ENCODE results near the gene KIAA1549.
"Not testable (repeated sequence)": the region's sequence is repeated elsewhere in the genome, so short reads cannot be mapped to it uniquely, and the experiment has no call there.

Gene KIAA1549

GRCh38 chr7:138829335-138829734 lies 151.9 kb downstream of the KIAA1549 start:
- Mint-ChIP-seq H3K9me3 (no peaks in the 10 kb centered on the region), H3K4me1 (ENCODE audit: low read depth in 2 of 2) (peaks cover 4 to 6% of the 10 kb centered on the region in 2 donors), H3K27me3 (peaks cover 27 to 48% of the 10 kb centered on the region in 2 donors), H3K4me3 (no peak overlapping the region), H3K27ac (no peak overlapping the region), H3K36me3 (ENCODE audit: insufficient read depth) (no peaks in the 10 kb centered on the region)
- ATAC-seq (replicated peaks) (no peak), DNase-seq (no peak)

GRCh38 chr7:138828302-138828701 lies 152.9 kb downstream of the KIAA1549 start:
- ATAC-seq (replicated peaks) (no peak), DNase-seq (no peak)
- H3K4me1 Mint-ChIP-seq (ENCODE audit: low read depth in 2 of 2) = peaks cover 0 to 4% of the 10 kb centered on the region in 2 donors
- H3K9me3 Mint-ChIP-seq = no peaks in the 10 kb centered on the region
- H3K4me3 Mint-ChIP-seq = no peak overlapping the region
- no peaks in the 10 kb centered on the region for H3K36me3 Mint-ChIP-seq (ENCODE audit: insufficient read depth)
- no peak overlapping the region for H3K27ac Mint-ChIP-seq
- H3K27me3 Mint-ChIP-seq = peaks cover 17 to 37% of the 10 kb centered on the region in 2 donors

- Mint-ChIP-seq H3K27me3 (peaks cover 0 to 18% of the 10 kb centered on the region in 2 donors), H3K4me3 (no peak overlapping the region), H3K9me3 (no peaks in the 10 kb centered on the region), H3K36me3 (ENCODE audit: insufficient read depth) (no peaks in the 10 kb centered on the region), H3K27ac (no peak overlapping the region), H3K4me1 (ENCODE audit: low read depth in 2 of 2) (peaks cover 0 to 4% of the 10 kb centered on the region in 2 donors)
- ATAC-seq (replicated peaks) (no peak), DNase-seq (no peak)
Measured at GRCh38 chr7:138825049-138825721, 156.0 kb downstream of the KIAA1549 start.

GRCh38 chr7:138822867-138823535 lies 158.2 kb downstream of the KIAA1549 start:
- Mint-ChIP-seq H3K9me3 (no peaks in the 10 kb centered on the region), H3K36me3 (ENCODE audit: insufficient read depth) (no peaks in the 10 kb centered on the region), H3K4me3 (no peak overlapping the region), H3K4me1 (ENCODE audit: low read depth in 2 of 2) (peaks cover 0 to 4% of the 10 kb centered on the region in 2 donors), H3K27ac (no peak overlapping the region), H3K27me3 (peaks cover 0 to 18% of the 10 kb centered on the region in 2 donors)
- ATAC-seq (replicated peaks) (no peak), DNase-seq (no peak)

GRCh38 chr7:138821912-138822311 lies 159.3 kb downstream of the KIAA1549 start:
- DNase-seq = no peak
- no peak for ATAC-seq (replicated peaks)
- Mint-ChIP-seq H3K27me3 (peaks cover 0 to 18% of the 10 kb centered on the region in 2 donors), H3K4me1 (ENCODE audit: low read depth in 2 of 2) (peaks cover 0 to 4% of the 10 kb centered on the region in 2 donors), H3K36me3 (ENCODE audit: insufficient read depth) (no peaks in the 10 kb centered on the region), H3K9me3 (no peaks in the 10 kb centered on the region), H3K27ac (no peak overlapping the region), H3K4me3 (no peak overlapping the region)

GRCh38 chr7:138819625-138820024 lies 161.6 kb downstream of the KIAA1549 start:
- DNase-seq = no peak
- H3K27ac Mint-ChIP-seq = no peak overlapping the region
- ATAC-seq (replicated peaks) = no peak
- no peaks in the 10 kb centered on the region for H3K4me1 Mint-ChIP-seq (ENCODE audit: low read depth in 2 of 2)
- no peaks in the 10 kb centered on the region for H3K36me3 Mint-ChIP-seq (ENCODE audit: insufficient read depth)
- no peaks in the 10 kb centered on the region for H3K9me3 Mint-ChIP-seq
- H3K4me3 Mint-ChIP-seq = no peak overlapping the region
- H3K27me3 Mint-ChIP-seq = no peaks in the 10 kb centered on the region

GRCh38 chr7:138816650-138817049 lies 164.5 kb downstream of the KIAA1549 start:
- ATAC-seq (replicated peaks) (no peak), DNase-seq (no peak)
- H3K4me1 Mint-ChIP-seq (ENCODE audit: low read depth in 2 of 2) = no peaks in the 10 kb centered on the region
- H3K36me3 Mint-ChIP-seq (ENCODE audit: insufficient read depth) = no peaks in the 10 kb centered on the region
- H3K4me3 Mint-ChIP-seq = no peak overlapping the region
- no peaks in the 10 kb centered on the region for H3K27me3 Mint-ChIP-seq
- no peaks in the 10 kb centered on the region for H3K9me3 Mint-ChIP-seq
- no peak overlapping the region for H3K27ac Mint-ChIP-seq

- ATAC-seq (replicated peaks) (no peak), DNase-seq (no peak)
- H3K9me3 Mint-ChIP-seq = no peaks in the 10 kb centered on the region
- no peaks in the 10 kb centered on the region for H3K36me3 Mint-ChIP-seq (ENCODE audit: insufficient read depth)
- H3K27ac Mint-ChIP-seq = no peak overlapping the region
- no peak overlapping the region for H3K4me3 Mint-ChIP-seq
- no peaks in the 10 kb centered on the region for H3K27me3 Mint-ChIP-seq
- H3K4me1 Mint-ChIP-seq (ENCODE audit: low read depth in 2 of 2) = no peaks in the 10 kb centered on the region
Measured at GRCh38 chr7:138814816-138815332, 166.3 kb downstream of the KIAA1549 start.

GRCh38 chr7:138813945-138814344 lies 167.2 kb downstream of the KIAA1549 start:
- DNase-seq (no peak), ATAC-seq (replicated peaks) (no peak)
- Mint-ChIP-seq H3K27me3 (no peaks in the 10 kb centered on the region), H3K9me3 (no peaks in the 10 kb centered on the region), H3K4me1 (ENCODE audit: low read depth in 2 of 2) (no peaks in the 10 kb centered on the region), H3K27ac (no peak overlapping the region), H3K36me3 (ENCODE audit: insufficient read depth) (no peaks in the 10 kb centered on the region), H3K4me3 (no peak overlapping the region)

GRCh38 chr7:138811327-138811726 lies 169.9 kb downstream of the KIAA1549 start:
- H3K9me3 Mint-ChIP-seq = not testable (repeated sequence)

GRCh38 chr7:138809346-138809745 lies 171.8 kb downstream of the KIAA1549 start:
- ATAC-seq (replicated peaks) (no peak), DNase-seq (no peak)
- Mint-ChIP-seq H3K27ac (no peak overlapping the region), H3K9me3 (no peaks in the 10 kb centered on the region), H3K36me3 (ENCODE audit: insufficient read depth) (no peaks in the 10 kb centered on the region), H3K4me1 (ENCODE audit: low read depth in 2 of 2) (no peaks in the 10 kb centered on the region), H3K27me3 (peaks cover 0 to 3% of the 10 kb centered on the region in 2 donors), H3K4me3 (no peak overlapping the region)

More at GRCh38 chr7:138811327-138811726, 169.9 kb downstream of the KIAA1549 start:
- ATAC-seq (replicated peaks); H3K27me3 Mint-ChIP-seq; H3K27ac Mint-ChIP-seq; H3K36me3 Mint-ChIP-seq (ENCODE audit: insufficient read depth); H3K4me1 Mint-ChIP-seq (ENCODE audit: low read depth in 2 of 2); DNase-seq; H3K4me3 Mint-ChIP-seq: not testable (repeated sequence)

GRCh38 chr7:138804618-138805017 lies 176.6 kb downstream of the KIAA1549 start:
- no peak for ATAC-seq (replicated peaks)
- no peak for DNase-seq
- Mint-ChIP-seq H3K4me1 (ENCODE audit: low read depth in 2 of 2) (peaks cover 0 to 2% of the 10 kb centered on the region in 2 donors), H3K4me3 (no peak overlapping the region), H3K9me3 (no peaks in the 10 kb centered on the region), H3K36me3 (ENCODE audit: insufficient read depth) (peaks cover 5% of the 10 kb centered on the region), H3K27ac (no peak overlapping the region), H3K27me3 (peaks cover 12 to 19% of the 10 kb centered on the region in 2 donors)

- DNase-seq (no peak), ATAC-seq (replicated peaks) (no peak)
- H3K27me3 Mint-ChIP-seq = peaks cover 20 to 30% of the 10 kb centered on the region in 2 donors
- no peaks in the 10 kb centered on the region for H3K9me3 Mint-ChIP-seq
- no peak overlapping the region for H3K4me3 Mint-ChIP-seq
- H3K4me1 Mint-ChIP-seq (ENCODE audit: low read depth in 2 of 2) = peaks cover 0 to 12% of the 10 kb centered on the region in 2 donors
- peaks cover 5% of the 10 kb centered on the region for H3K36me3 Mint-ChIP-seq (ENCODE audit: insufficient read depth)
- H3K27ac Mint-ChIP-seq = no peak overlapping the region
Measured at GRCh38 chr7:138802706-138803105, 178.5 kb downstream of the KIAA1549 start.

- peaks cover 0 to 18% of the 10 kb centered on the region in 2 donors for H3K4me1 Mint-ChIP-seq (ENCODE audit: low read depth in 2 of 2)
- H3K4me3 Mint-ChIP-seq = no peak overlapping the region
- no peak for DNase-seq
- peaks cover 20 to 35% of the 10 kb centered on the region in 2 donors for H3K27me3 Mint-ChIP-seq
- peaks cover 5% of the 10 kb centered on the region for H3K36me3 Mint-ChIP-seq (ENCODE audit: insufficient read depth)
- no peak for ATAC-seq (replicated peaks)
- H3K27ac Mint-ChIP-seq = no peak overlapping the region
- no peaks in the 10 kb centered on the region for H3K9me3 Mint-ChIP-seq
Measured at GRCh38 chr7:138801256-138801655, 179.9 kb downstream of the KIAA1549 start.
